PFSK-1 (cell line): ENCODE measurements around the gene RYR2.

Source experiments
- FOXP2 ChIP-seq: optimal IDR thresholded peaks from 2 replicates; pipeline ENCODE3; 2011; ENCODE audit warnings: borderline replicate concordance, control low read depth, inconsistent platforms; ENCODE audit not compliant: insufficient read depth; ENCODE audit errors: extremely low read length, extremely low read depth
- POLR2AphosphoS5 ChIP-seq: IDR thresholded peaks from 2 replicates; pipeline ENCODE4 v1.6.1; 2012; ENCODE audit warnings: low read depth, mild to moderate bottlenecking, control low read depth, low read length, moderate library complexity
- SIN3A ChIP-seq: IDR thresholded peaks from 2 replicates; pipeline ENCODE4 v1.6.1; 2012; ENCODE audit warnings: mild to moderate bottlenecking, low read length, moderate library complexity, borderline replicate concordance; ENCODE audit not compliant: insufficient read depth
- TAF1 ChIP-seq: IDR thresholded peaks from 2 replicates; pipeline ENCODE4 v1.6.1; 2012; ENCODE audit warnings: low read length, control low read depth, borderline replicate concordance; ENCODE audit not compliant: insufficient read depth
- TF ChIP-seq, protein P1 (sequence below), 2 experiments: IDR thresholded peaks; 2 replicates each; pipeline versions ENCODE4 v1.6.1 to v1.8.0; 2011 to 2012; ENCODE audit warnings: low read depth in 2 of 2, low read length in 2 of 2, control low read depth in 1 of 2, inconsistent platforms in 1 of 2, mild to moderate bottlenecking in 1 of 2, moderate library complexity in 1 of 2; ENCODE audit not compliant: insufficient read depth in 1 of 2

The RYR2 gene

DNA sequence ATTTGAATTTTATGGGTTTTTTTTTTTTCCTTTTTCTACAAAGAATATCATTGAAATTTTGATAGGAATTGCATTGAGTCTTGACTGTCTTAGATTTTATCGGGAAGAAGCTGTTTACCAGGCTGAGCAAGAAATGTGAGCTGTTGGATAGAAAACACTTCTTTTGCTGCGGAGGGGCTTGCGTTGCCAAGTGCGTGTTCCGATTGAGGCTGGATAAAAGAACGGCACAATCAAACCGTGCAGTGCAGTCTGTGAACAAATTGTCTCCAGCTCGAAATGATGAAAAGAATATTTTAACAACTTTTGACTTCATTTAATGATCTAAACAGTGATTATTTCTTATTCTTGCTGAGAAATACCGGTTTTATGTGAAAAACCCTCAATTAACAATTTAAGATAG lies 149.4 kb downstream of the RYR2 start:
- no peak for TF ChIP-seq SIN3A
- TF ChIP-seq FOXP2, result no peak
- TF ChIP-seq POLR2AphosphoS5, result no peak

DNA sequence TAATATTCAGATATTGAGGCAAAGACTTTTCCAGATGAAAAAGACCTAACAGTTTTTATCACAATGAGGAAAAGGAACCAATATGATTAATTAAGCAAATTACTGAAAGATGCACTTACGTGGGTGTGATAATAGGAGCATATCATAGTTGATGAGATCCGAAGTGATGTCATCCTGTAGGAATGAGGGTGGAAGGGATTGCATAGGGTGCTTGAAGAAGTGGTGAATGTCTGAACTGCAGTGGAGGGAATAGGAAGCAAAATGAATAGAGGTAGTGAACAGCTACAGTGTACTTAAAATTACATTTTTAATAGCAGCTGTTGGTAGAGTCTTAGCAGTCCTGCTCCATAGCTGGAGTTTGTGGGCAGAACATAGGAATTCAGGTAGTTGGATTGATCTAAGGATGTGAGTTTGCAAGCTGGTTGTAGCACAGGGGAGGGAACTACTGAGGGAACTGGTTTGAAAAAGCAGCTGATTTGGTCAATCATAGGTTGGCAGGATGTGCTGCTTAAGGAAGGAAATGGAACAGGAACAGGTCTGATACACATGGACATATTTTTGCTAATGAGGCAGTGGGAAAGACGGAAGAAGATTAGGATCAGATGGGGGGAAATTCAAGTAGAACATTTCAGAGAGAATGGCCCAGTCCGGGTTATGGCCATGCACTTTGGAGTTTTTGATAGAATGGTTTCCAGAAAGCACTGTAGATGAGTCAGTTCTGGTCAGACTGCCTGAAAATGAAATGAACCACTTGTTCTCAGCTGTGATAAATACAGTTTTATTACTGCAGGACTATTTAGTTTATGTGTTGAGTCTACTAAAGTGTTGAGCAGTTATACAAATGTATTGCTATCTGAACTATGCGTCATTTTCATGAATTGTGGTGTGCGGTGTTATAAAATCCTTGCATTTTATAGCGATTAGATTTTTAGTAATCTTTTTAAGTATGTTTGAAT lies 155.8 kb downstream of the RYR2 start:
- TF ChIP-seq POLR2AphosphoS5, result no peak
- TF ChIP-seq SIN3A, result no peak
- TF ChIP-seq FOXP2, result no peak
- TF ChIP-seq TAF1, result no peak
- TF ChIP-seq, protein P1, sequence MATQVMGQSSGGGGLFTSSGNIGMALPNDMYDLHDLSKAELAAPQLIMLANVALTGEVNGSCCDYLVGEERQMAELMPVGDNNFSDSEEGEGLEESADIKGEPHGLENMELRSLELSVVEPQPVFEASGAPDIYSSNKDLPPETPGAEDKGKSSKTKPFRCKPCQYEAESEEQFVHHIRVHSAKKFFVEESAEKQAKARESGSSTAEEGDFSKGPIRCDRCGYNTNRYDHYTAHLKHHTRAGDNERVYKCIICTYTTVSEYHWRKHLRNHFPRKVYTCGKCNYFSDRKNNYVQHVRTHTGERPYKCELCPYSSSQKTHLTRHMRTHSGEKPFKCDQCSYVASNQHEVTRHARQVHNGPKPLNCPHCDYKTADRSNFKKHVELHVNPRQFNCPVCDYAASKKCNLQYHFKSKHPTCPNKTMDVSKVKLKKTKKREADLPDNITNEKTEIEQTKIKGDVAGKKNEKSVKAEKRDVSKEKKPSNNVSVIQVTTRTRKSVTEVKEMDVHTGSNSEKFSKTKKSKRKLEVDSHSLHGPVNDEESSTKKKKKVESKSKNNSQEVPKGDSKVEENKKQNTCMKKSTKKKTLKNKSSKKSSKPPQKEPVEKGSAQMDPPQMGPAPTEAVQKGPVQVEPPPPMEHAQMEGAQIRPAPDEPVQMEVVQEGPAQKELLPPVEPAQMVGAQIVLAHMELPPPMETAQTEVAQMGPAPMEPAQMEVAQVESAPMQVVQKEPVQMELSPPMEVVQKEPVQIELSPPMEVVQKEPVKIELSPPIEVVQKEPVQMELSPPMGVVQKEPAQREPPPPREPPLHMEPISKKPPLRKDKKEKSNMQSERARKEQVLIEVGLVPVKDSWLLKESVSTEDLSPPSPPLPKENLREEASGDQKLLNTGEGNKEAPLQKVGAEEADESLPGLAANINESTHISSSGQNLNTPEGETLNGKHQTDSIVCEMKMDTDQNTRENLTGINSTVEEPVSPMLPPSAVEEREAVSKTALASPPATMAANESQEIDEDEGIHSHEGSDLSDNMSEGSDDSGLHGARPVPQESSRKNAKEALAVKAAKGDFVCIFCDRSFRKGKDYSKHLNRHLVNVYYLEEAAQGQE (IDR thresholded peaks at IDR 0.05; ENCODE audit: insufficient read depth in 1 of 2, low read depth in 2 of 2, low read length in 2 of 2), result no peak

DNA sequence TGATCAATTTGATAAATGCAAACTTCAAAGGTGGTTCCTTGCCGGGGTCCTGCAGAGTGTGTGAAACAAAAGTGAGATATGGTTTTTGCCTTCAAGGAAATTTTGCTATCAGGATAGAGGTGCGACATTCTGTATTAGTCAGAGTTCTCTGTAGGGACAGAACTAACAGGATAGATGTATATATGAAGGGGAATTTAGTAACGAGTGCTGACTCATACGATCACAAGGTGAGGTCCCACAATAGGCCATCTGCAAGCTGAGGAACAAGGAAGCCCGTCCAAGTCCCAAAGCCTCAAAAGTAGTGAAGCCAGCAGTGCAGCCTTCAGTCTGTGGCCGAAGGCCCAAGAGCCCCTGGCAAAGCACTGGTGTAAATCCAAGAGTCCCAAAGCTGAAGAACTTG lies 157.0 kb downstream of the RYR2 start:
- no peak for TF ChIP-seq POLR2AphosphoS5
- no peak for TF ChIP-seq SIN3A

DNA sequence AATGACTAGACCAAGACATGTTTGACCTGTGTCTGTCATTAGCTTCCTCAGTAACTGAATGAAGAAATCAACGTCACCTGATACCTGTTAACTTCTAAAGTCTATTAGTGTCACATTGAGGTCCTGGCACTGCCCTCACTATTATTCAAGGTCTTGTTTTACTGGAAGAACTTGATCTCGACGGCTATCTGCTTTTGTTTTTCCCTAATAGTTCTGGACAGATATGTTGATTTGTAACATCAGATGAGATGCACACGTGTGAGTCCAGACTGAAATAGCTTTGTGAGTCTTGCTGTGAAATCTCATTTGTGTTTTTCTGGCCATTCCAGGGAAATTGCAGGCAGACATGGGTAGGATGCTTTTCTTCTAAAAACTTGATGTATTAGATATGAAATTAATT lies 159.2 kb downstream of the RYR2 start:
- no peak for TF ChIP-seq FOXP2
- TF ChIP-seq POLR2AphosphoS5, result no peak
- TF ChIP-seq, protein P1 (IDR thresholded peaks at IDR 0.05; ENCODE audit: insufficient read depth in 1 of 2, low read depth in 2 of 2, low read length in 2 of 2), result no peak
- no peak for TF ChIP-seq SIN3A
- no peak for TF ChIP-seq TAF1

DNA sequence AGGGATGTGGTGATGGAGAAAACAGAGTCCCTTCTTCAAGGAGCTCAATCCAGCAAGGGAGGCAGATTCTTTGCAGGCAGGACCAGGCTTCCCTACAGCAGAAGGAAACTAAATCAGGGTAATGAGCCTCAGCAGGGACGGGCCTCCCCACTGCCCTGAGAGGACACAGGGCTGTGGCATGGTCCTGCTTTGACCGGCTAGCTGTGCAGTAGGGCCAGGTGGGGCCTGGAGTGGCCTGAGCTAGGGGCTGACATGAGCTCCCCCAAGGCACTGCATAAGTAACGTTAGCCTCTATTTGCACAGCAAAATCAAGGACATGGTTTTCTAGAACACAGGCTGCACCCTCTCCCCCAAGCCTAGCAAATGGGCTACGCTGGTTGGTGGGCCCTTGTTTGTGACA lies 162.9 kb downstream of the RYR2 start:
- no peak for TF ChIP-seq SIN3A
- TF ChIP-seq FOXP2, result no peak
- TF ChIP-seq, protein P1 (IDR thresholded peaks at IDR 0.05; ENCODE audit: insufficient read depth in 1 of 2, low read depth in 2 of 2, low read length in 2 of 2), result no peak
- no peak for TF ChIP-seq TAF1
- TF ChIP-seq POLR2AphosphoS5, result no peak

DNA sequence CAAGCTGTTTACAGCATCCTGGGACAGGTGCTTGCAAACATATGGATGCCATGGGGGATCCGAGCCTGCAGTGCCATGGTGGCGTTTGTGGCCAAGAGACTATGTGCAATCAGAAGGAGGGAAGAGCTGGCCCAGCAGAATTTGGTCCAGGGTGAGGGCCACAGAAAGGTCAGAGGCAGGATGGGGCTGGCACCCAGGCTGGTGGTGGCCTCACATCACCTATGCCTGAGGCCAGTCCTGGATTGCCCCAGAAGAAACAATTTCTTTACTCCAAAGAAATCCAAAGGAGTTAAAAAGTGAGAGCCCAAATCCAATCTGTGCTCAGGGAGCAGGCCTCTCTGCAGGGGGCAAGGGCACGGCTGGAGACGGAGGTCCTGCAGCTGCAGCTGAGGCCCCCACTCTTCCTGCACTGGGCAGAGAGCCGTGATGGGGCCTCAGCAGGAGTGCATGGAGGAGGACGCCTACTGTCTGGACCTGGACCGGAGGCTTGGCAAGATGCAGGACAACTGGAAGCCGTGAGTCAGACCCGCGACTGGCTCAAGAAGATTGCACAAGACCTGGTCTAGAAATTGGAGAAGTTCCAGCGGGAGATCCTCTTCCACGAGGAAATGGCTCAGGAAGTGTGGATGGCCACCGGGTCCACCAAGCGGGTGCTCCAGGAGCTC lies 163.5 kb downstream of the RYR2 start:
- TF ChIP-seq SIN3A (no peak), FOXP2 (no peak), POLR2AphosphoS5 (no peak), TAF1 (no peak)
- TF ChIP-seq, protein P1 (IDR thresholded peaks at IDR 0.05; ENCODE audit: insufficient read depth in 1 of 2, low read depth in 2 of 2, low read length in 2 of 2), result no peak
